Amygdala (tissue), 56 donors: ENCODE measurements around the gene TGM5.
"Not testable (repeated sequence)": the region's sequence is repeated elsewhere in the genome, so short reads cannot be mapped to it uniquely, and the experiment has no call there.

Experiments
- DNase-seq, 56 donors: peaks; one replicate each; lab custom pipeline; 2025; lab: John Stamatoyannopoulos, UW

Gene TGM5

GRCh38 chr15:43249699-43250203 lies 17.0 kb downstream of the TGM5 start:
- DNase-seq: no peak

GRCh38 chr15:43249236-43249635 lies 17.5 kb downstream of the TGM5 start:
- DNase-seq: no peak

- no peak for DNase-seq
Measured at GRCh38 chr15:43246261-43246774, 20.4 kb downstream of the TGM5 start.

- no peak for DNase-seq
Measured at GRCh38 chr15:43244092-43244491, 22.6 kb downstream of the TGM5 start.

- no peak for DNase-seq
Measured at GRCh38 chr15:43243020-43243645, 23.6 kb downstream of the TGM5 start.

GRCh38 chr15:43242616-43243015 lies 24.1 kb downstream of the TGM5 start:
- DNase-seq: no peak

- peak in 11 of 56 donors; percentile 2 to 48 (median 16) for DNase-seq
Measured at GRCh38 chr15:43241100-43241499, 25.6 kb downstream of the TGM5 start.

GRCh38 chr15:43239732-43240491 lies 26.8 kb downstream of the TGM5 start:
- no peak for DNase-seq

- DNase-seq: no peak
Measured at GRCh38 chr15:43238671-43239131, 28.0 kb downstream of the TGM5 start.

- no peak for DNase-seq
Measured at GRCh38 chr15:43237842-43238470, 28.8 kb downstream of the TGM5 start.

- DNase-seq: no peak
Measured at GRCh38 chr15:43235536-43235935, 31.2 kb downstream of the TGM5 start.

- DNase-seq: no peak
Measured at GRCh38 chr15:43232289-43232874, 34.3 kb downstream of the TGM5 start.

- DNase-seq: no peak
Measured at GRCh38 chr15:43230640-43231115, 36.0 kb downstream of the TGM5 start.

GRCh38 chr15:43229977-43230376 lies 36.8 kb downstream of the TGM5 start:
- DNase-seq: peak in 35 of 56 donors; percentile 4 to 65 (median 25)

GRCh38 chr15:43226436-43227305 lies 40.1 kb downstream of the TGM5 start:
- DNase-seq: no peak

GRCh38 chr15:43225950-43226255 lies 40.8 kb downstream of the TGM5 start:
- DNase-seq: not testable (repeated sequence)

- peak in 15 of 56 donors; percentile 2 to 52 (median 9) for DNase-seq
Measured at GRCh38 chr15:43225201-43225949, 41.4 kb downstream of the TGM5 start.

- no peak for DNase-seq
Measured at GRCh38 chr15:43221422-43221821, 45.3 kb downstream of the TGM5 start.

- DNase-seq: no peak
Measured at GRCh38 chr15:43220991-43221403, 45.7 kb downstream of the TGM5 start, which contains the start of gene EPB42. EPB42 (minus strand) TSS chr15:43221018; CDS start chr15:43220825, 193 bp downstream.
